ENCODE measurements around the gene RABEPK.

- TF ChIP-seq, protein P1, sequence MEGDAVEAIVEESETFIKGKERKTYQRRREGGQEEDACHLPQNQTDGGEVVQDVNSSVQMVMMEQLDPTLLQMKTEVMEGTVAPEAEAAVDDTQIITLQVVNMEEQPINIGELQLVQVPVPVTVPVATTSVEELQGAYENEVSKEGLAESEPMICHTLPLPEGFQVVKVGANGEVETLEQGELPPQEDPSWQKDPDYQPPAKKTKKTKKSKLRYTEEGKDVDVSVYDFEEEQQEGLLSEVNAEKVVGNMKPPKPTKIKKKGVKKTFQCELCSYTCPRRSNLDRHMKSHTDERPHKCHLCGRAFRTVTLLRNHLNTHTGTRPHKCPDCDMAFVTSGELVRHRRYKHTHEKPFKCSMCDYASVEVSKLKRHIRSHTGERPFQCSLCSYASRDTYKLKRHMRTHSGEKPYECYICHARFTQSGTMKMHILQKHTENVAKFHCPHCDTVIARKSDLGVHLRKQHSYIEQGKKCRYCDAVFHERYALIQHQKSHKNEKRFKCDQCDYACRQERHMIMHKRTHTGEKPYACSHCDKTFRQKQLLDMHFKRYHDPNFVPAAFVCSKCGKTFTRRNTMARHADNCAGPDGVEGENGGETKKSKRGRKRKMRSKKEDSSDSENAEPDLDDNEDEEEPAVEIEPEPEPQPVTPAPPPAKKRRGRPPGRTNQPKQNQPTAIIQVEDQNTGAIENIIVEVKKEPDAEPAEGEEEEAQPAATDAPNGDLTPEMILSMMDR (IDR thresholded peaks at IDR 0.05 in 4 of 5, conservative IDR thresholded peaks at IDR 0.05 in 1 of 5): no peak
- no peak for TF ChIP-seq POLR2A (IDR thresholded peaks at IDR 0.05)
These were observed 13.8 kb downstream of the RABEPK start for GRCh38 chr9:125214186-125214585.

All from gastrocnemius medialis (tissue), 4 donors.